HG03039 (cell line): ENCODE results near the gene KLK13.

ENCODE experiments used
- ATAC-seq: cut with Tn5 transposase; IDR thresholded peaks from one replicate; pipeline ENCODE4 v1.9.1; 2021; ENCODE audit warnings: mild to moderate bottlenecking, moderate library complexity; ENCODE audit not compliant: unreplicated experiment

The KLK13 gene

DNA sequence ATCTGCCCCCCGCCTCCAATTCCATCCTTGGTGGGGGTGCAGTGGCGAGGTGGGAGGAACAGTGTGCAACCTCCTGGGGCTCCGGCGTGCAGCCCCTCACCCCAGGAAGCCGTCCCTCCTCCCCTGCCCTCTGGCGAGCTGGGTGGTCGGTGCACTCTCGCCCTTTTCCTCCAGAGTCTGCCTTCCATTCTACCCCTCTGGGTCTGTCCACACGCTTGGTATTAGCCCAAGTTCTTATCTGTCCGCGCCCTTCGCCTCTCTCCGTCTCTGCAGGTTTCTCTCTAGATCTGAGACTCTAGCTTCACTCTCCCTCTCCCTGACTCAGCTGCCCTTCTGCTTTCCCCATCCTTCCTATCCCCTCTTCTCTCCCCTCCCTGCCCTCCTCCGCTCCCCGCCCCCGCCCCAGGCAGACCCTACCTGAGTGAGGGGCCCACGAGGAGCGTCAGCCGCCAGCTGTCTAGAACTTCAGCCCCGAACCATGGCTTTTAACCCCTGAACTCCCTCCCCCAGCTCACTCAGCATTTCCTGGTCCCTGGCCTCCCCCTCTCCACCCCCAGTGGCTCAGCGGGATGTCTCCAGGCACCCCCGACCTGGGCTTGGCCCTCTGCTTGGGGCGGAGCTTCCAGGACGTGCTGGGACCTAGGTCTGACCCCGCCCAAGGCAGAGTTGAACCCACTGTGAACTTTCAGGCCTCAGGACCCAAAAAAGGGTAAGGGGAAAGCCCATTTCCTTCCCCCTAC is 499 bp upstream of the KLK13 start:
- no peak for ATAC-seq

- no peak for ATAC-seq
These were observed 1.2 kb downstream of the KLK13 start for GRCh38 chr19:51063664-51064063.

- no peak for ATAC-seq
These were observed 3.9 kb downstream of the KLK13 start for GRCh38 chr19:51060973-51061372.

DNA sequence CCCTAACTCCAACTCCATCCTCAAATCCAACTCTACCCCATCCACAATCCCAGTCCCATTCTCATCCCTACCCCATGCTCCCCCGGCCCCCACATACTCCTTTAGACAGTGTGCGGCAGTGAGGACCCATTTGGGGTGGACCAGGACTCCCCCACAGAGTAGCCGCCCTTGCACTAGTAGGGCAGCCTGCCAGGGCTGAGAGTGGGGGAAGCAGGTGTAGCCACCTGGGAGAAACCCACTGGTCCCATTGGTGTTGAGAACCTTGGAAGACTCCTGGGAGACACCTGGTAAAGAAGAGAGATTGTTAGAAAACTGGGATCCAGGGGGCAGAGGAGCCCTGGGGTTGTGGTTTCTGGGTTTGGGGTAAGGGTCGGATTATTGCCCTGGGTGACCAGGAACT is 4.6 kb downstream of the KLK13 start:
- ATAC-seq = no peak

DNA sequence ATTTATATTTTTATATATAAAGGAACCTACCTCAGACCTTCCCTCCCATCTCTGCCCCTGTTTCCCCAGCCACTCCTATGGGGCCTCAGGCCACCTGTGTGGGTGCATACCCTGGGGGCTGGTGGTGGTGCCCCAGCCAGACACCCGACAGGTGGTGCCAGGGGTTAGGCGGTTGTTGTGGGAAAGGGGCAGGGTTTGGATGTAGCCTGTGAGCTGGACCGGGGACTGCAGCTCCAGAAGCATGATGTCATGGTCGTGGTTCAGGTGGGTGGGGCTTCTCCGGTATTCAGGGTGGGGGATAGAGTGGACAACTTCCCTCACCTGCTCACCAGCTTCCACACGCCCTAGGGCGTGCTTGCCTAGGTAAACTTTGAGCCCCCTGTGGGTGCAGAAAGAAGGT is 5.2 kb downstream of the KLK13 start:
- no peak for ATAC-seq

GRCh38 chr19:51055866-51056265 is 9.0 kb downstream of the KLK13 start:
- ATAC-seq = no peak

GRCh38 chr19:51047031-51047335 is 17.9 kb downstream of the KLK13 start:
- ATAC-seq = no peak

DNA sequence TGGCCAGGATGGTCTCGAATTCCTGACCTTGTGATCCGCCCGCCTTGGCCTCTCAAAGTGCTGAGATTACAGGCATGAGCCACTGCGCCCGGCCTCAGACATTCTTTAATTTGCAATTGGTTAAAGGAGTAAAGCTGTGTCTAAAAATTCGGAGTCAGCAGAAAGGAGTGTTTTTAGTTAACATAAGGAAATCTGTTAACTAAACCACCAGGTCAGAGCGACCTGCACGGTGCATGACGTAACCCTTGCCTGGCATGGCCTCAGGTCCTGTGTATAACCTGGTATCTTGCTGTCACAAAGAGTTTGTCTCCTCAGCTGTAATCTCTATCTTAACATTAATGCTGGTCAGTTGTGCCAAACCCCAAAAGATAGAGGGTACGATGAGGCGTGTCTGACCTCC is 20.6 kb downstream of the KLK13 start:
- no peak for ATAC-seq

DNA sequence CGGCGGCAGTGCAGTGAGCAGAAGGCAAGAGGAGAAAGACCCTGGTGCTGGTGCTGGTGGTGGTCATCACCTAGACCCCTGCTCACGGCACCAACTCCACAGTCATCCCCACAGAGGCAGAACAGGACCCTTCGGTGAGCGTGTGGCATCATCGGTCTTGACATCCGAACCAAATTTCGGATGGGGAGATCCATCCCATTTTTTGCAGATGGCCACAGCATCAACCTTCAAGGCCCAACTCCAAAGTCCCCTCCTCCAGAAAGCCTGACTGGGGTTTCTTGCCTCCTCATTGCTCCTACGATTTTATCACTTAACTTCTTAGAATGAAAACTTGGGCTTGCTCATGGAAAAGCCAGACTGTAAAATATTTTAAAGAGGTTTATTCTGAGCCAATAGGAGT is 21.4 kb downstream of the KLK13 start:
- ATAC-seq = no peak

DNA sequence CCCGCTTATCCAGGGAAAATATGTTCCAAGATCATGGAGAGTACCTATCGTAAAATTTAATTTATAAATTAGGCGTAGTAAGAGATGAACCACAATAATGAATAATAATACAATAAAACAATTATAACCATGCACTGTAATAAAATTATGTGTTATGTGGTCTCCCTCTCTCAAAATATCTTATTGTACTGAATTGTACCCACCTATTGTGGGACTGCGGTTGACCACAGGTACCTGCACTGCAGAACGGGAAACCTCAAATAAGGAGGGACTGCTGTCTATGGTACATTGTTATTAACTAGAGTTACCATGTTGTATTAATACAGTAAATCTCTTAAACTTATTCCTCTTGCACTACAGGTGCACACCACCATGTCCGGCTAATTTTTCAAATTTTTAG is 24.7 kb downstream of the KLK13 start:
- no peak for ATAC-seq

DNA sequence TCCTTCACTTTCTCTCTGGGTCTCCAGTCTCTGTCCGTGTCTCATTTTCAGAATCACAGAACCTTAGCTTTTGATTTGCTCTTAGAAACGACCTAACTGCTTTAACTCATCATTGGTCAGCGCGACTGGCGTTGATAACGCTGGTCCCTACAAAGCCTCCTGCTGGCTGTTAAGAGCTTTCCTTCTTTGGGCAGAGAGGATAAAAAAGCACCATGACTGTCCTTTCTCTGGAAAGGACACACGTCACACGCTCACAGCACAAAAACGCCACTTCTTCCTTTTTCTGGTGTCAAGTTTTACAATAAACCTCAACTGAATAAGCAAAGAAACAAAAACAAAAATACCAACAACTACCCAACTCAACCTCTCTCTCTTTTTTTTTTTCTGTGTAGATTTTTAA is 28.4 kb downstream of the KLK13 start:
- ATAC-seq = no peak

DNA sequence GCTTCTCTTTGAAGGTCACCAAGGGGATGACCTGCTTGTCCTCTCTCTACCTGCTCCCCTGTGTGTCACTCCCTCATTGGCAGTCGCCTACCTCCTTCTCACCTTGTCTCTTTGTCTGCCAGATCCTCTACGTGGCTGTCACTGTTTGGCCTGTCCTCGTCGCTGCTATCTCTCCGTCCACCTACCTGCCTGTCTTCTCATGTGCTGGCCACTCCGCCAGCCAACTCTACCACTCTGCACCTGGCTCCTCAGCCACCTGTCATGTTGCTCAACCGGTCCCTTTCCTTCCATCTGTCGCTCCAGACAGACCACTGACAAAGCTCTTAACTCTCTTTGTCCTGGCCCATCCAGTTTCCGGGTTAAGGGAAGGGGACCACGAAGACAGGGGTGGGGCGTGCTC is 30.2 kb downstream of the KLK13 start, which contains the start of gene KLK12:
TSS of gene KLK12 (minus strand) at position 299 of the 400 bp plus-strand sequence. CDS start 381 bp downstream, outside the sequence.
- no peak for ATAC-seq

- no peak for ATAC-seq
These were observed 33.0 kb downstream of the KLK13 start for GRCh38 chr19:51031880-51032225.

GRCh38 chr19:51031220-51031879 is 33.5 kb downstream of the KLK13 start:
- ATAC-seq = no peak

DNA sequence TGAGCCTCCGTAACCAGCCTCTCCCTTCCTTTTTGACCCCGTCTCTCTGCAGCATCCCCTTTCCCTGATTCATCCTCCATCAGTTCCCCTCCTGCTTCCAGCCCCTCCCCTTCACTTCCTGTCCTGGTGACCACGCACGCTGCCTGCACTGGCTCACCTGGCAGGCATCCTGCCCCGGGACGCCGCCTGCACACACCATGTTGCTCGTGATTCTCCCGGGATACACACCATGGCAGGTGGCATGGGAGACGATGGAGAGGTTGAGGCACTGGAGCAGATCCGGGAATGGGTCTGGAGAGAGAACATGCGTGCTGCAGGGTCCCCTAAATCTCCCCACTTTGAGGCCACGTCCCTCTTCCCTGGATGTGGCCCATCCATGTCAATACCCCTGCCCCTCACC is 34.3 kb downstream of the KLK13 start:
- no peak for ATAC-seq

DNA sequence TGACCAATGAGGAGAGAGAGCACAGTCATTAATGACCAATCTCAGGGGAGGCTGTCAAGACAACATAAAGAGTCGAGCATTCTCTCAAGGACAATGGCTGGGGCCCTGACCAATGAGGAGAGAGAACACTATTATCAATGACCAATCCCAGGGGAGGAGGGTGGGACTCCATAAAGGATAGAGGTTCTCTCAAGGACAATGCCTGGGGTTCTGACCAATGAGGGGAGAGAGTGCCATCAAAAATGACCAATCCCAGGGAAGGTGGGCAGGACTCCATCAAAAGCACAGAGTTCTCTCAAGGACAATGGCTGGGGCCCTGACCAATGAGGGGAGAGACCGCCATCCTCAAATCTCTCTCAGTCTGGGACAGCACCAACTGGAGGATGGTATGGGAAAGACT is 35.2 kb downstream of the KLK13 start:
- no peak for ATAC-seq

DNA sequence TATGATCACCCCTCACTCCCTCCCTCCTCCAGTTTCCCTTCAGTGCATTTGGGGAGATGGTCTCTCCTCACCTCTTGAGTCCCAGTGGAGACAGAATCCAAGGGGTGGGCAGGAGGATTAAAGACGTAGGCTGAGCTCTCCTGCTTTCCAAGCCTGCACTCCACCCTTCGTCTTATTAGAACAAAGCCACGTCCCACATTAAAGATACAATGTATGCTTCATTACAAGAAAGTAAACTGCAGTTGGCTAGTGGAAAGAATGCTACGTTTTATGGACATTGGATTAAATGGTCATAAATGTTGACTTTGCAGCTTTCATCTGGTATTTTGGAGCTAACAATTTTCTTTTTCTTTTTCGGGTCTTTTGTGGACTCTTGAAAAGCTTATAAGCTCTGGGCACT is 37.0 kb downstream of the KLK13 start:
- no peak for ATAC-seq

DNA sequence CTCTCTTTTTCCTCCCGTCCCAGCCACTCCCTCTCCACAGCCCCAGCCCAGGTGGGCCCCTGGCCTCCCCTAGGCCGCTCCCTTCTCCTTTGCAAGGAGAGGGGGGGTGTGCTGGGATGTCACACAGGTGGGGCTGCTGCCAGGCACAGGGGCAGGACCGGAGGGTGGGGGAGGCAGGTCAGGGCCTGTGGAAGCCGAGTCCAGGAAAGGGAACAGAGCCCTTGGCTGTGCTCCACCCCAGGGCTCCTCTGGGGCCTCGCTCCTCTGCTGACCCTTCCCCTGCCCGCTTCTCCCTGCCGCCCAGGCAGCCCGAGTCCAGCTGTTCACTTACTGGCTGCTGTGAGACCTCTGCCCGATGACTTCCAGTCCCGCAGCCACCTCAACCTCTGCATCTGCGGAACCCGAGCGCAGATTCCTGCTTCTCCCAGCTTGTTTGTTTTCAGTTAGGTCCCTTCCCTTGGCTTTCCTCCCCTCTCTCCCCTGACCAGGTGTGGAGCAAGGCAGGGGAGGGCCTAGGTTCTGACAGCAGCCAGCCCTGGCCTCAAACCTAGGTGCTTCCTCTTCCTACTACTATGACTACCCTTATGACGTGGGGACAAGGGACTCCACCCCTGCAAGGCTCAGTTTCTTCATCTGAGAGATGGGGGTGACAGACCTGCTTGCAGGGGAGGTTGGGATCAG is 37.6 kb downstream of the KLK13 start:
- no peak for ATAC-seq

DNA sequence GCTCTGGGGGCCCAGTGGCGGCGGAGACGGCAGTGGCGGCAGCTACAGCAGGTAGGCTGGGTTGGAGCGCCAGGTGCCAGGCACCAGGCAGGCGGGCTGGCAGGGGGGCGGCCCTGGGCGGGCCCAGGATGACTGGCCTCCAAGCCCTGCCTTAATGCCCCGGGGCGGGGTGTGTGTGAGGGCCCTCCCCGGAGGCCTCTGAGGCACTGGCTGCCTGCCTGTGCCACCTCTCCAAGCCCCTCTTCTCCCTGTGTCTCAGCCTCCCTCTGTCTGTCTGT is 38.4 kb downstream of the KLK13 start, which contains the start of gene KLK11:
TSS of gene KLK11 (minus strand) at position 63 of the 278 bp plus-strand sequence. CDS start 985 bp downstream, outside the sequence.
- no peak for ATAC-seq

GRCh38 chr19:51025809-51026553 is 38.9 kb downstream of the KLK13 start:
- ATAC-seq = no peak

- ATAC-seq = no peak
These were observed 39.5 kb downstream of the KLK13 start for GRCh38 chr19:51025401-51025800.

- ATAC-seq = no peak
These were observed 40.0 kb downstream of the KLK13 start for GRCh38 chr19:51024924-51025323.
